Superior temporal gyrus (tissue), 1 donor: ENCODE measurements around the gene WDR88.
A peak's percentile ranks its signal among the peaks of the same experiment; 100 is the strongest.
"Not testable (repeated sequence)": the region's sequence is repeated elsewhere in the genome, so short reads cannot be mapped to it uniquely, and the experiment has no call there.

Source experiments
- DNase-seq: peaks from one replicate; pipeline ENCODE4 v3.0.0-alpha.2; 2016; ENCODE audit errors: extremely low spot score

Gene WDR88

GRCh38 chr19:33171222-33171795 lies 39.4 kb downstream of the WDR88 start:
- DNase-seq, result no peak

GRCh38 chr19:33171916-33172359 lies 40.0 kb downstream of the WDR88 start:
- DNase-seq, result no peak

- no peak for DNase-seq
Observed at GRCh38 chr19:33174186-33174585, 42.3 kb downstream of the WDR88 start.

GRCh38 chr19:33175156-33175782 lies 43.4 kb downstream of the WDR88 start:
- DNase-seq, result no peak

- peak; percentile 50 for DNase-seq
Observed at GRCh38 chr19:33175886-33176669, 44.2 kb downstream of the WDR88 start.

- DNase-seq, result peak; percentile 98
Observed at GRCh38 chr19:33176670-33177416, 44.9 kb downstream of the WDR88 start.

- DNase-seq, result no peak
Observed at GRCh38 chr19:33177417-33177979, 45.6 kb downstream of the WDR88 start.

- DNase-seq, result peak; percentile 40
Observed at GRCh38 chr19:33186431-33187182, 54.7 kb downstream of the WDR88 start.

GRCh38 chr19:33187183-33187540 lies 55.2 kb downstream of the WDR88 start:
- no peak for DNase-seq

- no peak for DNase-seq
Observed at GRCh38 chr19:33189453-33189852, 57.5 kb downstream of the WDR88 start.

GRCh38 chr19:33191092-33191491 lies 59.2 kb downstream of the WDR88 start:
- DNase-seq, result not testable (repeated sequence)

GRCh38 chr19:33191501-33191900 lies 59.6 kb downstream of the WDR88 start:
- DNase-seq, result no peak

- no peak for DNase-seq
Observed at GRCh38 chr19:33192010-33192409, 60.1 kb downstream of the WDR88 start.

GRCh38 chr19:33193269-33193864 lies 61.5 kb downstream of the WDR88 start:
- DNase-seq, result no peak

GRCh38 chr19:33193865-33194362 lies 62.0 kb downstream of the WDR88 start, which contains the start of gene LRP3:
LRP3 (plus strand) TSS chr19:33194330; CDS start chr19:33194786, 456 bp downstream.
- DNase-seq, result no peak

GRCh38 chr19:33194532-33194885 lies 62.6 kb downstream of the WDR88 start:
- DNase-seq, result no peak

- no peak for DNase-seq
Observed at GRCh38 chr19:33194886-33195644, 63.2 kb downstream of the WDR88 start.

- no peak for DNase-seq
Observed at GRCh38 chr19:33195645-33196347, 63.9 kb downstream of the WDR88 start.
